Inferior parietal cortex (tissue), 1 donor: ENCODE results near the gene ZNF160.
"Not testable (repeated sequence)": the region's sequence is repeated elsewhere in the genome, so short reads cannot be mapped to it uniquely, and the experiment has no call there.

ENCODE experiments used
- DNase-seq: peaks from one replicate; pipeline ENCODE4 v3.0.0-alpha.2; 2016; ENCODE audit errors: extremely low spot score

The ZNF160 gene

GRCh38 chr19:53103234-53104203, at the start of gene ZNF160:
TSS of gene ZNF160 (minus strand) at chr19:53103422. CDS start at chr19:53086276, 17,146 bp downstream.
- DNase-seq: peak; percentile 96

GRCh38 chr19:53147645-53148044, 44.4 kb upstream of the ZNF160 start:
- DNase-seq: no peak

GRCh38 chr19:53140351-53140750, 37.1 kb upstream of the ZNF160 start:
- no peak for DNase-seq

GRCh38 chr19:53136432-53136831, 33.2 kb upstream of the ZNF160 start:
- no peak for DNase-seq

- peak; percentile 93 for DNase-seq
Observed at GRCh38 chr19:53132141-53132991, 29.1 kb upstream of the ZNF160 start, which contains the start of gene ZNF415. TSS of gene ZNF415 (minus strand) at chr19:53132910. CDS start at chr19:53122676, 10,234 bp downstream.

- no peak for DNase-seq
Observed at GRCh38 chr19:53131727-53132126, 28.5 kb upstream of the ZNF160 start.

GRCh38 chr19:53131085-53131590, 27.9 kb upstream of the ZNF160 start:
- DNase-seq: no peak

GRCh38 chr19:53130506-53130905, 27.3 kb upstream of the ZNF160 start:
- no peak for DNase-seq

GRCh38 chr19:53126733-53127526, 23.7 kb upstream of the ZNF160 start:
- DNase-seq: not testable (repeated sequence)

- DNase-seq: no peak
Observed at GRCh38 chr19:53123400-53123799, 20.2 kb upstream of the ZNF160 start.

GRCh38 chr19:53112286-53112685, 9.1 kb upstream of the ZNF160 start:
- DNase-seq: peak; percentile 22

- DNase-seq: no peak
Observed at GRCh38 chr19:53109527-53109926, 6.3 kb upstream of the ZNF160 start.

- DNase-seq: no peak
Observed at GRCh38 chr19:53102756-53103233, 427 bp downstream of the ZNF160 start.

- peak; percentile 22 for DNase-seq
Observed at GRCh38 chr19:53102206-53102755, 941 bp downstream of the ZNF160 start.

GRCh38 chr19:53101518-53101917, 1.7 kb downstream of the ZNF160 start:
- DNase-seq: no peak

GRCh38 chr19:53098570-53098969, 4.7 kb downstream of the ZNF160 start:
- DNase-seq: not testable (repeated sequence)

GRCh38 chr19:53096982-53097690, 6.1 kb downstream of the ZNF160 start:
- DNase-seq: not testable (repeated sequence)

- DNase-seq: not testable (repeated sequence)
Observed at GRCh38 chr19:53096579-53096978, 6.6 kb downstream of the ZNF160 start.

- DNase-seq: no peak
Observed at GRCh38 chr19:53094754-53095575, 8.3 kb downstream of the ZNF160 start.
